ENCODE results near the gene TCF19.
A peak's percentile ranks its signal among the peaks of the same experiment; 100 is the strongest.

TCF19 gene

GRCh38 chr6:31158140-31158862 is at the start of gene TCF19:
TCF19 (plus strand) TSS chr6:31158589; CDS start chr6:31159470, 881 bp downstream.
- DNase-seq (ENCODE audit: low read depth in 2 of 2) = peak; percentile 96 to 99

GRCh38 chr6:31110825-31111582 is 47.4 kb upstream of the TCF19 start:
- no peak for DNase-seq (ENCODE audit: low read depth in 2 of 2)

- no peak for DNase-seq (ENCODE audit: low read depth in 2 of 2)
Observed at GRCh38 chr6:31111712-31112111, 46.7 kb upstream of the TCF19 start.

GRCh38 chr6:31112478-31112877 is 45.9 kb upstream of the TCF19 start, which contains the start of gene C6orf15:
C6orf15 (minus strand) TSS chr6:31112575; CDS start chr6:31112555, 20 bp downstream.
- no peak for DNase-seq (ENCODE audit: low read depth in 2 of 2)

GRCh38 chr6:31113861-31114540 is 44.4 kb upstream of the TCF19 start:
- DNase-seq (ENCODE audit: low read depth in 2 of 2) = no peak

- DNase-seq (ENCODE audit: low read depth in 2 of 2) = no peak
Observed at GRCh38 chr6:31114541-31114878, 43.9 kb upstream of the TCF19 start, which contains the start of gene PSORS1C1. PSORS1C1 (plus strand) TSS chr6:31114800; CDS start chr6:31129633, 14,833 bp downstream.

GRCh38 chr6:31114970-31115849 is 43.2 kb upstream of the TCF19 start:
- DNase-seq (ENCODE audit: low read depth in 2 of 2) = no peak

GRCh38 chr6:31115941-31116560 is 42.3 kb upstream of the TCF19 start:
- no peak for DNase-seq (ENCODE audit: low read depth in 2 of 2)

GRCh38 chr6:31116661-31117385 is 41.6 kb upstream of the TCF19 start:
- no peak for DNase-seq (ENCODE audit: low read depth in 2 of 2)

GRCh38 chr6:31118178-31118577 is 40.2 kb upstream of the TCF19 start:
- DNase-seq (ENCODE audit: low read depth in 2 of 2) = no peak

GRCh38 chr6:31120151-31120915 is 38.1 kb upstream of the TCF19 start, which contains the start of gene CDSN:
CDSN (minus strand) TSS chr6:31120446; CDS start chr6:31120419, 27 bp downstream.
- DNase-seq (ENCODE audit: low read depth in 2 of 2) = no peak

- DNase-seq (ENCODE audit: low read depth in 2 of 2) = no peak
Observed at GRCh38 chr6:31121131-31121790, 37.1 kb upstream of the TCF19 start.

- no peak for DNase-seq (ENCODE audit: low read depth in 2 of 2)
Observed at GRCh38 chr6:31122791-31123706, 35.3 kb upstream of the TCF19 start.

GRCh38 chr6:31125162-31125561 is 33.2 kb upstream of the TCF19 start:
- no peak for DNase-seq (ENCODE audit: low read depth in 2 of 2)

- DNase-seq (ENCODE audit: low read depth in 2 of 2) = no peak
Observed at GRCh38 chr6:31125586-31126363, 32.6 kb upstream of the TCF19 start.

GRCh38 chr6:31126396-31127175 is 31.8 kb upstream of the TCF19 start:
- DNase-seq (ENCODE audit: low read depth in 2 of 2) = no peak
